LoVo (cell line): ENCODE data around the gene PRG3.

ENCODE experiments used
- DNase-seq: peaks from one replicate; pipeline ENCODE4 v3.0.0-alpha.2; 2016; ENCODE audit warnings: low spot score

PRG3 gene

GRCh38 chr11:57359396-57359795 is 21.6 kb downstream of the PRG3 start:
- no peak for DNase-seq

GRCh38 chr11:57358991-57359390 is 22.0 kb downstream of the PRG3 start:
- DNase-seq: no peak

- DNase-seq: no peak
These were observed 22.4 kb downstream of the PRG3 start for GRCh38 chr11:57358543-57358961.

- no peak for DNase-seq
These were observed 23.1 kb downstream of the PRG3 start for GRCh38 chr11:57357856-57358255.

- no peak for DNase-seq
These were observed 23.6 kb downstream of the PRG3 start for GRCh38 chr11:57357310-57357709.

GRCh38 chr11:57356268-57356667 is 24.7 kb downstream of the PRG3 start:
- no peak for DNase-seq

GRCh38 chr11:57354699-57355098 is 26.3 kb downstream of the PRG3 start:
- DNase-seq: no peak

GRCh38 chr11:57353852-57354251 is 27.1 kb downstream of the PRG3 start:
- no peak for DNase-seq

- no peak for DNase-seq
These were observed 27.5 kb downstream of the PRG3 start for GRCh38 chr11:57353446-57353845.

GRCh38 chr11:57353036-57353435 is 27.9 kb downstream of the PRG3 start:
- DNase-seq: no peak

- peak; percentile 55 for DNase-seq
These were observed 31.3 kb downstream of the PRG3 start for GRCh38 chr11:57349491-57350274.

- DNase-seq: no peak
These were observed 32.2 kb downstream of the PRG3 start for GRCh38 chr11:57348636-57349313.

- no peak for DNase-seq
These were observed 32.9 kb downstream of the PRG3 start for GRCh38 chr11:57348052-57348451.

- no peak for DNase-seq
These were observed 33.6 kb downstream of the PRG3 start for GRCh38 chr11:57347336-57347735.

- peak; percentile 80 for DNase-seq
These were observed 35.3 kb downstream of the PRG3 start for GRCh38 chr11:57345555-57346211.

- no peak for DNase-seq
These were observed 36.1 kb downstream of the PRG3 start for GRCh38 chr11:57344826-57345225.

- DNase-seq: no peak
These were observed 37.1 kb downstream of the PRG3 start for GRCh38 chr11:57343825-57344224.

GRCh38 chr11:57342702-57343101 is 38.2 kb downstream of the PRG3 start:
- no peak for DNase-seq

GRCh38 chr11:57341250-57341808 is 39.6 kb downstream of the PRG3 start:
- no peak for DNase-seq

GRCh38 chr11:57340039-57340615 is 40.8 kb downstream of the PRG3 start:
- DNase-seq: no peak

- DNase-seq: no peak
These were observed 41.6 kb downstream of the PRG3 start for GRCh38 chr11:57339328-57339727.

GRCh38 chr11:57338142-57338541 is 42.8 kb downstream of the PRG3 start, which contains the start of gene P2RX3:
TSS of gene P2RX3 (plus strand) at chr11:57338352. CDS start at chr11:57338551, 199 bp downstream.
- no peak for DNase-seq
